Measurements from ENCODE around the gene FASN.
A peak's percentile ranks its signal among the peaks of the same experiment; 100 is the strongest.
"Not testable (repeated sequence)": the region's sequence is repeated elsewhere in the genome, so short reads cannot be mapped to it uniquely, and the experiment has no call there.

The FASN gene

GRCh38 chr17:82054351-82055022 is 43.5 kb downstream of the FASN start:
- DNase-seq, result no peak

GRCh38 chr17:82053556-82054263 is 44.3 kb downstream of the FASN start:
- DNase-seq, result no peak

- DNase-seq, result no peak
Observed at GRCh38 chr17:82053130-82053529, 44.9 kb downstream of the FASN start.

- DNase-seq, result no peak
Observed at GRCh38 chr17:82052638-82053059, 45.4 kb downstream of the FASN start.

- DNase-seq, result peak; percentile 86
Observed at GRCh38 chr17:82051776-82052637, 46.0 kb downstream of the FASN start, which contains the start of the genes GPS1 and RFNG. GPS1 (plus strand) TSS chr17:82051898; CDS start chr17:82051932, 34 bp downstream. RFNG (minus strand) TSS chr17:82051811; CDS start chr17:82051766, 45 bp downstream.

- DNase-seq, result no peak
Observed at GRCh38 chr17:82050761-82051641, 47.0 kb downstream of the FASN start.

- no peak for DNase-seq
Observed at GRCh38 chr17:82050152-82050760, 47.8 kb downstream of the FASN start.

- DNase-seq, result no peak
Observed at GRCh38 chr17:82049521-82049971, 48.5 kb downstream of the FASN start.

GRCh38 chr17:82049106-82049505 is 48.9 kb downstream of the FASN start:
- DNase-seq, result no peak

GRCh38 chr17:82048571-82048971 is 49.5 kb downstream of the FASN start:
- no peak for DNase-seq

- no peak for DNase-seq
Observed at GRCh38 chr17:82047914-82048570, 50.0 kb downstream of the FASN start.

- no peak for DNase-seq
Observed at GRCh38 chr17:82047379-82047778, 50.7 kb downstream of the FASN start.

- no peak for DNase-seq
Observed at GRCh38 chr17:82046903-82047302, 51.1 kb downstream of the FASN start.

- DNase-seq, result no peak
Observed at GRCh38 chr17:82045936-82046484, 52.0 kb downstream of the FASN start.

- DNase-seq, result no peak
Observed at GRCh38 chr17:82043507-82043906, 54.5 kb downstream of the FASN start.

- DNase-seq, result no peak
Observed at GRCh38 chr17:82042649-82043048, 55.4 kb downstream of the FASN start.

GRCh38 chr17:82041144-82041814 is 56.8 kb downstream of the FASN start:
- DNase-seq, result no peak

- no peak for DNase-seq
Observed at GRCh38 chr17:82039695-82040299, 58.2 kb downstream of the FASN start.

GRCh38 chr17:82038796-82039409 is 59.1 kb downstream of the FASN start:
- not testable (repeated sequence) for DNase-seq

- no peak for DNase-seq
Observed at GRCh38 chr17:82037889-82038195, 60.2 kb downstream of the FASN start.

Data from midbrain (tissue), 1 donor.